ENCODE data around the gene SCN5A.

DNA sequence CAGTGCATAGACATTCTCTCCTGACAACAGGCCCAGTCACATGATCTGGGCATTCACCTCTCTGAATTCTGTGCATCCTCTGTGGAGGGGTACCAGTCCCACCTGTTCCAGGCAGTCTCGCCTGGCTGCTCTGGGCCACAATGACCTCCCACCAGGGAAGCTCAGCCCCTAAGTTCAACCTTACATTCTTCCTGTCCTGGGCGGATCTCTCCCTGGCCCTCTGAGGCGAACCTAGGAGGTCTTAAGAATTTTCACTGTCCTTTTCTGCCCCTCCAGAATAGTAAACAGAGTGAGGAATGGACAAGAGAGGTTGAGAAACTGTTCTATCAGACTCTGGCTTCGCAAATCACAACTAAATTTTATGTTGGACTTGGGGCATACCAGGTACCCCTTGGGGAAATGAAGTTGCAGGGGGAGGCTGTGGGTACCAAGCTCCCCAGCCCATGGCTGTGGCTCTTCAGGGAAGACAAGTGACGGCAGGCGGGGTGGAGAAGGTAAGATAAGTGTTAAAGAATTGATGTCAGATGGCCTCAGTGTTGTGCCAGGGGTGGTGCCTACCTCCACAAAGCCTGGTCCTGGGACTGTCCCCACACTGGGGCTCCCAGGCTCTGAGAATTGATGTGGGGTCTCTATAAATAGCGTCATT, 5.3 kb downstream of the SCN5A start:
- no peak for TF ChIP-seq POLR2AphosphoS5 (IDR thresholded peaks at IDR 0.05)
- TF ChIP-seq POLR2A (IDR thresholded peaks at IDR 0.05): no peak
- TF ChIP-seq, protein P1, sequence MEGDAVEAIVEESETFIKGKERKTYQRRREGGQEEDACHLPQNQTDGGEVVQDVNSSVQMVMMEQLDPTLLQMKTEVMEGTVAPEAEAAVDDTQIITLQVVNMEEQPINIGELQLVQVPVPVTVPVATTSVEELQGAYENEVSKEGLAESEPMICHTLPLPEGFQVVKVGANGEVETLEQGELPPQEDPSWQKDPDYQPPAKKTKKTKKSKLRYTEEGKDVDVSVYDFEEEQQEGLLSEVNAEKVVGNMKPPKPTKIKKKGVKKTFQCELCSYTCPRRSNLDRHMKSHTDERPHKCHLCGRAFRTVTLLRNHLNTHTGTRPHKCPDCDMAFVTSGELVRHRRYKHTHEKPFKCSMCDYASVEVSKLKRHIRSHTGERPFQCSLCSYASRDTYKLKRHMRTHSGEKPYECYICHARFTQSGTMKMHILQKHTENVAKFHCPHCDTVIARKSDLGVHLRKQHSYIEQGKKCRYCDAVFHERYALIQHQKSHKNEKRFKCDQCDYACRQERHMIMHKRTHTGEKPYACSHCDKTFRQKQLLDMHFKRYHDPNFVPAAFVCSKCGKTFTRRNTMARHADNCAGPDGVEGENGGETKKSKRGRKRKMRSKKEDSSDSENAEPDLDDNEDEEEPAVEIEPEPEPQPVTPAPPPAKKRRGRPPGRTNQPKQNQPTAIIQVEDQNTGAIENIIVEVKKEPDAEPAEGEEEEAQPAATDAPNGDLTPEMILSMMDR (IDR thresholded peaks at IDR 0.05): no peak
